HG03108 (cell line): Measurements from ENCODE around the gene UBE2L3.
"Not testable (repeated sequence)": the region's sequence is repeated elsewhere in the genome, so short reads cannot be mapped to it uniquely, and the experiment has no call there.

Experiments used
- ATAC-seq: cut with Tn5 transposase; IDR thresholded peaks from one replicate; pipeline ENCODE4 v1.9.1; 2021; ENCODE audit warnings: moderate library complexity; ENCODE audit not compliant: unreplicated experiment

The UBE2L3 gene

DNA sequence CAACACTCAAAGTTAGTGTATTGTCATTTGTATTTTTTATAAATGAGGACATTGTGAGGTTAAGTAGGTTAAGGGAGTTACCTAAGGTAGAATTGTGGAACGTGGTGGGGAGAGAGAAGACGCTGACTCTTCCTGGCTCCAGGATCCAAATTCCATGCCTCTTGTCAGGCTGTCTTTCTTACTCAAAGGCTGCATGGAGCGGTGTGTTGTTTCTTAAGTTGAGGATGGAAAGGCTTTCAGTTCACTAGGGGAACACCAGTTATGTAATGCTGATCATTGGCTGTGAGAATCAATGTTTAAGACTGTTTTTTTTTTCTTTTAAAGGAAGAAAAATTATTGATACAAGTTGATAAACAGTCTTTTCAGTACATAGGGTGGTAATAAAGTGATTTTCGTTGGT, 2.9 kb downstream of the UBE2L3 start:
- ATAC-seq: no peak

DNA sequence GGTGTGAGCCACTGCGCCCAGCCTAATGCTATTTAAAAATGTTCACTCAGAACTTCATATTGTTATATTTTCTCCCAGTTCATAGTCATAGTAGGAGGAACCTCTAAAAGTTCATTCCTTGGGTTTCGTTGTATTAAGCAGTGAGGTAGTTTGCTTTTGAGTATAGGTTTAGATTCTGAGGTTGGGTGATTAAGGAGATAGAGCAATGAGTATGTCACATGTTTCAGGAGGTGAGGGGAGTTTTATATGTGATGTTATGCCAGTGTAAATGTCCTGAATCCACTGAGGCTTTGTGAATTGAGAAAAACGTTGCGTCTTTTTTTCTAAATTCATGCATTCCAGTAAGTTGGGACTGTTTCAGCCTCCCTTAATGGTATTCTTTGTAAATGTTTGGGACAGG, 4.2 kb downstream of the UBE2L3 start:
- no peak for ATAC-seq

GRCh38 chr22:21573293-21573734, 5.8 kb downstream of the UBE2L3 start:
- ATAC-seq: no peak

- no peak for ATAC-seq
Measured at GRCh38 chr22:21573750-21574494, 6.4 kb downstream of the UBE2L3 start.

DNA sequence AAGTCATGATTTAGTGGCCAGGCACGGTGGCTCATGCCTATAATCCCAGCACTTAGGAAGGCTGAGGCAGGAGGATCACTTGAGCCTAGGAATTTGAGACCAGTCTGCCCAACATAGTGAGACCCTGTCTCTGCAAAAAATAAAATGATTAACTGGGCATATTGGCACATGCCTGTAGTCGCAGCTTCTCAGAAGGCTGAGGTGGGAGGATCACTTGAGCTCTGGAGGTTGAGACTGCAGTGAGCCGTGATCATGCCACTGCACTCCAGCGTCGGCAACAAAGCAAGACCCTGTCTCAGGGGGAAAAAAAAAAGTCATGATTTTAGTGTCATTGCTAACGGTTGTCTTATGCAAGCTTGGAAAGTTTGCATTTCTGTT, 11.9 kb downstream of the UBE2L3 start:
- no peak for ATAC-seq

DNA sequence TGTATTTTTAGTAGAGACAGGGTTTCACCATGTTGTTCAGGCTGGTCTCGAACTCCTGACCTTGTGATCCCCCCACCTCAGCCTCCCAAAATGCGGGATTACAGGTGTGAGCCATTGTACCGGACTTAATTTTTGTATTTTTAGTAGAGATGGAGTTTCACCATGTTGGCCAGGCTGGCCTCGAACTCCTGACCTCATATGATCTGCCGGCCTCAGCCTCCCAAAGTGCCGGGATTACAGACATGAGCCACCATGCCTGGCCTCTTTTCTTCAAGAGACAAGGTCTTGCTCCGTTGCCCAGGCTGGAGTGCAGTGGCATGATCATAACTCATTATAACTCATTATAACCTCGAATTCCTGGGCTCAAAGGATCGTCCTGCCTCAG, 13.1 kb downstream of the UBE2L3 start:
- ATAC-seq: not testable (repeated sequence)

GRCh38 chr22:21581009-21581713, 13.6 kb downstream of the UBE2L3 start:
- not testable (repeated sequence) for ATAC-seq

DNA sequence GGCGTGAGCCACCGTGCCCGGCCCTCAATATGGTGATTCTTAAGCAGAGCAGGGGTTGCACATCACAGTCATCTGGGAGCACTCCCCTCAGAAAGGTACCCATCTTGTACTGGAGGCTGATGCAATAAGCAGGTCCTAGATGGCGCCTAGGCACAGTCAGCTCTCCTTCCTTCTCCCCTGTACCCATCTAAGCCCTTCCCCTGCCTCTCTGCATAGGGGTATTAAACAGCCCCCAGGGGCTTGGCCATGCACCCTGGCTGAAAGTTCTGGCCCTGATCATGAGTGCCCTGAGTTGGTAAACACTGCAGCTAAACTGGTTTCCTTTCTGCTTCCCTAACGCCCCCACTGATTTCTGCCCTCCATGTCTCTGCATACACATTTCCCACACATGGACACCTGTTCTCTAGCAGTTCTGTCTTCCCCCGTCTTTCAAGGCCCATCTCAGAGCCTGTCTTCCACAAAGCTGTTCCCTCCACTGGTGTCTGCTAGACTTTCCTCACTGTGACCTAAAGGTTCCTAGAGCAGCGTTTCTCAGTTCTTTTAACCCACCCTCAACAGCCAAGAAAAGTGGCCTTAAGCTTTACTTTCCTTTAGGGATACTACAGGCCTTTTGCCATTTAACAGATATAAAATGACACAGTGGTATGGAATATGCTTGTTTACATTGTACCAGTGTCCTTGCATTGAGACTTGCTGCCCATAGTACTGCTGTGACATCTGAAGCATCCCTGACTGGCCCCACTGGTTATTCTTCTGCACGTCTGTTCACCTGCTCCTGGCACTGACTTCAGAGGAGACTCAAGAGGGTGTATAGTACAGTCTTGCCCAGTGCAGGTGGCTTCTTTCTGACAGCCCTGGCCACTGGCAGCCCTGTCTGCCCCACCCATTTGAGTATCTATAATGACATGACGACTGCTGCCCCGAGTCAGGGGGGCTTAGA, 15.6 kb downstream of the UBE2L3 start:
- ATAC-seq: no peak

- ATAC-seq: no peak
Measured at GRCh38 chr22:21585389-21585788, 17.9 kb downstream of the UBE2L3 start.

DNA sequence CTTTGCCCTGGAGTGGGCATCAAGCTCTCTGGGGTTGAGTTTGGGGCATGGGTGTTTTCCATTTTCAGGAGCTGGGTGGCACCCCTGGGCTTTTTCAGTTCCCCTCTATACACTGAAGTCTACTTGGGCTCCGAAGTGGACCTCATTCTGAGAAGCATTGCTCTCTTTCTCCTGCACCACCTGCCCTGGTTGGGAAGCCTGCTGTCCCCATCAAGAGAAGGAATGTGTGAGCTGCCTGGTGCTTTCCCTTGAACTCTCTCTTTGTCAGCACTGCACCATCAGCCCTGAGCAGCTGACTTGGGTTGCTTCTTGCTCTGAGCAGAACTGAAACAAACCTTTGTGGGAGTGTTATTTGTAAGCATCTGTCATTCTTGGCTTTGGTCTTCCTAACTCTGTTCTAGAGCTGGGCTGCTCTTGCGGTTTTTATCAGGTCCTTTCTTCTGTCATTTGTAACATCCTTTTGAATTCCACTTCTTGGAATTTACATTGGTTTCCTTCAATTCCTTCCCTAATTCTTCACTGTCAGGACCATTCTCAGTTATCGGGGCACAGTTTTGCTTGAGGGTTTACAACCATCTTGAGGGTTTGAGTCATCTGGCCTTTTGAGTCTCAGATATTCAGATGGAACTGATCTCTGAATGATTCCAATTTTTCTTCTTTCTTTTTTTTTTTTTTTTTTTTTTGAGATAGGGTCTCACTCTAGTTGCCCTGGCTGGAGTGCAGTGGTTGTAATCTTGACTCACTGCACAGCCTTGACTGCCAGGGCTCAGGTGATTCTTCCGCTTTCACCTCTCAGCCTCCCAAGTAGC, 20.5 kb downstream of the UBE2L3 start:
- ATAC-seq: peak; percentile 92

- ATAC-seq: no peak
Measured at GRCh38 chr22:21589396-21589795, 21.9 kb downstream of the UBE2L3 start.

DNA sequence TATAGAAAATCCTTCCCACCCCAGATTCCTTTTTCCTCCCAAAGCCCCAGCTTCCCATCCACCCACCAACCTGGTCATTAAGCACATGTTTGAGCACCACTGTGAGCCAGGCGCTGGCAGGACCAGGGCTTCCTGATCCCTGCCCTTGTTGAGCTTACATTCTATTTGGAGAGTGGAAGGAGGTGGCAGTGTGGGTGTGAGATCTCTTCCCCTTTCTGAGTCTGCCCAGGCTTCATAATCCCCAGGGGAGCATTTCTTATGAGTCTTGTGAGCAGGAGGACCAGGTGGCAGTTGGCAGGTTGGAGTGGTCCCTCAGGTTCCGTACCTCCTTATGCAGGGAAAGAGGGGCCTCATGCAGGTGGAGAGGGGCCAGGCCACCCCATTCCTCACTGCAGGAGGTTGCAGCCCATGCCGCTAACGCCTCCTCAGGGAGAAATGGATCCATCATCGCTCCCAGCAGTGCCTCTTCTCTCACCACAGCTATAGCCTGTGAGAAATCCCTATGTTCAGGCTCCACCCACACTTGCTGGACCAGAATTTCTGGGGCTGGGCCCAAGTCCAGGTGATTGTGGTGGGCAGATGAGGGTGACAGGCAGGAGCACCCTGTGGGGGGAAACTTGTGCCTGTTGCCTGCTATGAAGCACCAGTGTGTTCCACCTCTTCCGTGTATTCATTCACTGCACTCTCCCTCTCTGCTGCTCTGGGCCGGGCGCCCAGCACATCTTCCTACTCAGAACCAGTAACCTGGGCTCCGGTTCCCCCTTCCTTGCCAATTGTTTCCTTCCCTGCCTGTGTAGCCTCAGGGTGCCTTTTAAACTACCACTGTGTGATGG, 23.5 kb downstream of the UBE2L3 start:
- no peak for ATAC-seq

DNA sequence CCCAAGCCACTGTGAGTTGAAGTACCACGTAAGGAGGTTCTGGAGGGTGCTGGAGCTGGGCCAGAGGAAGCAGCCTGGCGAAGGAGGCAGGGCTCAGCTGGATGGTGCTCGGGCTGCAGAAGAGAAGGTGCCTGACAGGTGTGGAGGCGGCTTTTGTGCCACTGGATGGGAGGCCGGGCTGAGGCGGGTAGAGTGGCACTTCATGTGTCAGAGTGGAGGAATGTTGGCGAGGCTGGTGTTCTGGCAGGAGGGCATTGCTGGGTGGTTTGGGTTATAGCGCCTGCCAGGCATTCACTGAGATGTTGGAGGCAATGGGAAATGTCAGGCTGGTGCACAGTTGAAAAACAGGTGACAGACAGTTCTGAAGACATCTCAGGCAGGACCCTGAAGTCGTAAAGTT, 24.2 kb downstream of the UBE2L3 start:
- ATAC-seq: no peak

- no peak for ATAC-seq
Measured at GRCh38 chr22:21592422-21592821, 24.9 kb downstream of the UBE2L3 start.

DNA sequence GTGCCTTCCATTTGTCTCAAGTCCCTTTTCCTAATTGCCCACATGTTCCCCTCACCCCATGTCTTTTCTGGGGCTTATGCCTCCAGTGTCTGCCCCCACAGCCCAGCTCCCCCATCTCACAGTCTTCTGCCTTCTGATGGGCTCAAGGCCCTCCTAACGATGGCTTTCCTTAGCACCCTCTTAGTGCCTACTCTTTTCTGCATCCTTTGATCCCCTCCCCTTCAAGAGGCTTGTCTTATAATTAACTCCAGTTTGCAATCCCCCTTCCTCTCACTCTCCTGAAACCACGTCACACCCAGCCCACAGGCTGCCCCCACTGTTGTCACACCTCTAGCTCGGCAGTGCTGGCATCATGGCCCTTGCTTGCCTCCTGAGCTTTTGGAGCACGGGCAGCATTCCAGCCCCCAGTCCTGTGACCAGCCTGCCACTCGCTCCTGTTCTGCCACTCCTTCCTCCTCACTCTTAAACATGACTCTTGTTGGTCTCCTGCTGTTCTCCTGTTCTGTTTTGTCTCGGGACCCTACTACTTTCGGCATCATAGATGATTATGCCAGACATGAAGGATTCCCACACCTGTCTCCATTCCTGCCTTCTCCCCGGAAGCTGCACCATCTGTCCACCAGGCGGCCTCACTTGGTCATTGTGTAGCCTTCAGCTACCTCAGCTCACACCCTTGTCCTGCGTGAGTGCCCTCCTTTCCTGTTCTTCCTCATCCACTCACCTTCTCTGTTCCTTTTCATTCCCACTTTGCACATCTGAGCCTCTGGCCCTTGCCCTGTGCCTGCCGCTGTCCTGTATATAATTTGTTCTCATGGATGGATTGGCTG, 26.1 kb downstream of the UBE2L3 start:
- no peak for ATAC-seq

GRCh38 chr22:21594865-21595452, 27.4 kb downstream of the UBE2L3 start:
- ATAC-seq: no peak

GRCh38 chr22:21596356-21597135, 29.0 kb downstream of the UBE2L3 start:
- ATAC-seq: not testable (repeated sequence)

- ATAC-seq: no peak
Measured at GRCh38 chr22:21598302-21598701, 30.8 kb downstream of the UBE2L3 start.
